Lung (tissue), 12 donors: Measurements from ENCODE around the gene LRRC4B. TPM values are rescaled to one million over a fixed set of nuclear protein-coding genes. Genes with fewer than 3 reads are reported as not detected.

Experiments used
- ATAC-seq: fragments of 200-7000 bp; cut with Tn5 transposase; one replicate; pipeline ENCODE4 v1.9.1; 2020; ENCODE audit warnings: moderate number of reproducible peaks; ENCODE audit not compliant: insufficient read depth, low FRiP score
- DNase-seq, 3 donors: peaks; one replicate each; pipeline ENCODE4 v3.0.0-alpha.2; 2013 to 2017
- H3K27ac ChIP-seq, 2 donors: one replicate each; pipeline ENCODE4 v1.5.1; 2013; ENCODE audit warnings: mild to moderate bottlenecking in 2 of 2, moderate library complexity in 2 of 2, control low read depth in 1 of 2, inconsistent platforms in 1 of 2, low read depth in 1 of 2, low read length in 1 of 2
- H3K27me3 ChIP-seq, 3 donors: one replicate each; pipeline ENCODE4 v1.5.1; 2013; ENCODE audit warnings: low read length in 2 of 3; ENCODE audit not compliant: control insufficient read depth in 3 of 3, insufficient read depth in 3 of 3
- H3K36me3 ChIP-seq, 4 donors: one replicate each; pipeline ENCODE4 v1.5.1; 2013; ENCODE audit warnings: low read length in 4 of 4, mild to moderate bottlenecking in 1 of 4, moderate library complexity in 1 of 4; ENCODE audit not compliant: control insufficient read depth in 4 of 4, insufficient read depth in 4 of 4
- H3K4me1 ChIP-seq, 5 donors: one replicate each; pipeline ENCODE4 v1.5.1; 2013; ENCODE audit warnings: low read length in 5 of 5, mild to moderate bottlenecking in 2 of 5, moderate library complexity in 1 of 5; ENCODE audit not compliant: control insufficient read depth in 5 of 5, insufficient read depth in 5 of 5
- H3K4me3 ChIP-seq: one replicate; pipeline ENCODE4 v1.5.1; 2013; ENCODE audit warnings: mild to moderate bottlenecking, control low read depth, moderate library complexity
- H3K9ac ChIP-seq, 2 donors: one replicate each; pipeline ENCODE4 v1.5.1; 2013; ENCODE audit warnings: low read length in 2 of 2, control low read depth in 1 of 2; ENCODE audit not compliant: insufficient read depth in 1 of 2
- H3K9me3 ChIP-seq, 4 donors: one replicate each; pipeline ENCODE4 v1.5.1; 2013; ENCODE audit warnings: low read length in 3 of 4, mild to moderate bottlenecking in 1 of 4, moderate library complexity in 1 of 4; ENCODE audit not compliant: control insufficient read depth in 4 of 4, insufficient read depth in 3 of 4
- CTCF ChIP-seq: IDR thresholded peaks from 2 replicates; pipeline ENCODE4 v1.5.1; 2012; ENCODE audit warnings: mild to moderate bottlenecking; ENCODE audit errors: control extremely low read depth, extremely low read depth
- WGBS, 2 donors: extraction: QIAGEN DNeasy Blood & Tissue Kit; methylation state at CpG; one replicate each; pipeline ENCODE4 v1.1.7; 2013; 5-methylcytosine and 5-hydroxymethylcytosine counted together
- polyA plus RNA-seq, 2 donors: library from polyadenylated mRNA; stranded (reverse); fragments of 200-250 nt; gene quantifications; one replicate each; pipeline ENCODE4 v1.2.1, GENCODE V29; 2013
- total RNA-seq, 2 donors: library from RNA; depleted of rRNA in 1 of 2; stranded (reverse); fragments of >200 nt in 1 of 2; gene quantifications; one replicate each; pipeline ENCODE4 v1.2.1, GENCODE V29; 2014 to 2021
- donor health status: control.
- donor health status: control.
- donor health status: Bipolar disorder and iron deficiency.
- donor health status: healthy.
- donor health status: DM: yes; HTN: yes; CAD: no.

The LRRC4B gene
- total and polyA plus RNA-seq, 4 donors = 1.7 to 10.8 (median 2.7) TPM

- 45 to 60% methylated on average over 14 to 22 of the region's 22 CpGs for WGBS, 2 donors
Observed at GRCh38 chr19:50513746-50514345, 54.4 kb downstream of the LRRC4B start, which contains the start of gene ASPDH. Gene ASPDH, minus strand, starts transcription at chr19:50513913. Its CDS starts 90 bp downstream, at chr19:50513823.

GRCh38 chr19:50512999-50513745, 55.1 kb downstream of the LRRC4B start:
- H3K4me1 ChIP-seq = peaks cover 0 to 10% (median 0%) of the 10 kb centered on the region in 5 donors
- DNase-seq (no peak), ATAC-seq (no peak)
- no peaks in the 10 kb centered on the region for H3K27me3 ChIP-seq
- no peak overlapping the region for H3K9ac ChIP-seq
- H3K4me3 ChIP-seq = no peak overlapping the region
- TF ChIP-seq CTCF = no peak
- WGBS, 2 donors = 66 to 77% methylated on average over 12 of the region's 12 CpGs
- H3K27ac ChIP-seq = no peak overlapping the region
- H3K9me3 ChIP-seq = peaks cover 0 to 2% (median 0%) of the 10 kb centered on the region in 4 donors
- H3K36me3 ChIP-seq = no peaks in the 10 kb centered on the region

More at GRCh38 chr19:50513746-50514345, 54.4 kb downstream of the LRRC4B start, which contains the start of gene ASPDH:
- H3K4me1 ChIP-seq = peaks cover 0 to 10% (median 0%) of the 10 kb centered on the region in 5 donors
- H3K27me3 ChIP-seq = no peaks in the 10 kb centered on the region
- no peak for ATAC-seq
- H3K4me3 ChIP-seq = no peak within 1 kb of the TSS
- peaks cover 0 to 6% (median 0%) of the 10 kb centered on the region in 4 donors for H3K36me3 ChIP-seq
- DNase-seq = no peak
- no peak for TF ChIP-seq CTCF
- no peak within 1 kb of the TSS for H3K9ac ChIP-seq
- peaks cover 0 to 8% (median 0%) of the 10 kb centered on the region in 4 donors for H3K9me3 ChIP-seq
- H3K27ac ChIP-seq = no peak within 1 kb of the TSS

DNA sequence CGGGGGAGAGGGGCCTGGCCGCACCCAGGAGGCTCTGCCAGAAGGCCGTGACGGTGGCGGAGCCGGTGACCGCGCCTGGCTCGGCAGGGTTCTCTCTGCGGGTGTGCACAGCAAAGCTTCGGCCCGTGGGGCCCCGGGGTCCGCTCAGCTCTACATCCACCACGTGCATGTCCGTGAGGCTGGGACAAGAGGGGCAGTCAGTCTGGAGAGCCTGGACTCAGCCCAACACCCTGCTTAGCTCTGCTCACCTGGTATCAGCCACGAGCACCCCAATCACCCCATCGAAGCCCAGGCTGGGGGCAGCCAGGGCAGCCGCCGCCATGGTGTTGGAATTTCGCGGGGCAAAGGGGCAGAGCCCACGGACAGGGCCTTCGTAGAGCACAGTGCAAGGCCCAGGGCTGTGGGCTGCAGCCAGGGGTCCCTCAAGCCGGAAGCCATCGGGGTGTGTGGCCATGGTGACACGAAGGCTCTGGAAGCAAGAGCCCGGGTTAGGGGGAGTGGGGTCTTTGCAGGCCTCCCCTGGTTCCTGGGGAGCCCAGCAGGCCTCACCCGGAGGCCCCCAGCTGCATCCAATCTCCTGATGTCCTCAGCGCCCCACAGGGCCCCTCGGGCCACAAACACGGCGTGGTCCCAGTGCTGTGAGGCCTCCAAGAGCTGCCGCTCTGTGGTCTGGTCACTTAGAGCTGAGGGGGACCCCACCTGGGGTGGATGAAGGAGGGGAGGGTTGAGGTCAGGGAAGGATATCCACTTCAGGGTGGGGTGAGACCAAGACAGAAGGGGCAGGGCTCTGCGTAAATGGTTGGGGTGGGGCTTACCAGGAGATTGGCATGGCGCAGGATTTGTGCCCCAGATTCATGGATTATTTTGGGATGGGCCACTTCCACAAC, 55.9 kb downstream of the LRRC4B start:
- Histone ChIP-seq H3K36me3 (no peaks in the 10 kb centered on the region), H3K9ac (no peak overlapping the region), H3K27me3 (no peaks in the 10 kb centered on the region), H3K27ac (no peak overlapping the region), H3K4me1 (peaks cover 0 to 10% (median 0%) of the 10 kb centered on the region in 5 donors), H3K9me3 (peaks cover 0 to 2% (median 0%) of the 10 kb centered on the region in 4 donors), H3K4me3 (no peak overlapping the region)
- DNase-seq = no peak
- 92% methylated on average over 36 of the region's 36 CpGs for WGBS, 2 donors
- ATAC-seq = no peak
- TF ChIP-seq CTCF = no peak
